RWPE2 (cell line): Measurements from ENCODE around the gene AUH.

ENCODE experiments used
- ATAC-seq: fragments of 200-7000 bp; cut with Tn5 transposase; 3 replicates; pipeline ENCODE4 v1.9.1; 2021; ENCODE audit warnings: low read depth
- DNase-seq: peaks from one replicate; pipeline ENCODE4 v3.0.0-alpha.2; 2020; ENCODE audit warnings: low spot score
- H3K27ac ChIP-seq: fragments of 450-650 bp; 2 replicates; pipeline ENCODE4 v1.5.1; 2017; ENCODE audit warnings: mild to moderate bottlenecking; ENCODE audit not compliant: poor library complexity, severe bottlenecking
- H3K27me3 ChIP-seq: fragments of 250-450 bp; sonication (Bioruptor Pico); 2 replicates; pipeline ENCODE4 v1.5.1; 2021; ENCODE audit warnings: mild to moderate bottlenecking, moderate library complexity; ENCODE audit not compliant: insufficient read depth, poor library complexity, severe bottlenecking
- H3K36me3 ChIP-seq: fragments of 250-450 bp; sonication (Bioruptor Pico); 2 replicates; pipeline ENCODE4 v1.5.1; 2020; ENCODE audit warnings: low read depth, mild to moderate bottlenecking, moderate library complexity
- H3K4me1 ChIP-seq: fragments of 250-450 bp; sonication (Bioruptor Pico); 2 replicates; pipeline ENCODE4 v1.5.1; 2021; ENCODE audit warnings: mild to moderate bottlenecking, moderate library complexity; ENCODE audit not compliant: insufficient read depth, poor library complexity, severe bottlenecking
- H3K4me3 ChIP-seq: fragments of 250-450 bp; sonication (Bioruptor Pico); 2 replicates; pipeline ENCODE4 v1.5.1; 2021; ENCODE audit warnings: mild to moderate bottlenecking, moderate library complexity; ENCODE audit not compliant: severe bottlenecking
- H3K9me3 ChIP-seq: fragments of 250-450 bp; sonication (Bioruptor Pico); 2 replicates; pipeline ENCODE4 v1.5.1; 2021; ENCODE audit warnings: mild to moderate bottlenecking, moderate library complexity; ENCODE audit not compliant: severe bottlenecking
- CTCF ChIP-seq: fragments of 450-650 bp; IDR thresholded peaks from one replicate; pipeline ENCODE4 v1.5.1; 2017; ENCODE audit warnings: mild to moderate bottlenecking, moderate library complexity; ENCODE audit not compliant: poor library complexity, severe bottlenecking

The AUH gene

GRCh38 chr9:91247278-91247677, 114.4 kb downstream of the AUH start:
- no peaks in the 10 kb centered on the region for H3K27me3 ChIP-seq
- TF ChIP-seq CTCF = no peak
- no peak for DNase-seq

GRCh38 chr9:91246846-91247245, 114.9 kb downstream of the AUH start:
- H3K27ac ChIP-seq = no peak overlapping the region
- H3K4me1 ChIP-seq = peaks cover 9% of the 10 kb centered on the region
- no peaks in the 10 kb centered on the region for H3K27me3 ChIP-seq
- no peak overlapping the region for H3K4me3 ChIP-seq
- H3K36me3 ChIP-seq = no peaks in the 10 kb centered on the region; the same call in 1 of the 2 replicates
- ATAC-seq = no peak; the same call in 2 of the 3 replicates
- no peaks in the 10 kb centered on the region for H3K9me3 ChIP-seq
- DNase-seq = no peak
- no peak for TF ChIP-seq CTCF

More at GRCh38 chr9:91247278-91247677, 114.4 kb downstream of the AUH start:
- ATAC-seq = no peak
- peaks cover 9% of the 10 kb centered on the region for H3K4me1 ChIP-seq
- no peak overlapping the region for H3K4me3 ChIP-seq
- no peaks in the 10 kb centered on the region; the same call in 1 of the 2 replicates for H3K36me3 ChIP-seq
- no peak overlapping the region for H3K27ac ChIP-seq
- no peaks in the 10 kb centered on the region for H3K9me3 ChIP-seq

GRCh38 chr9:91245431-91246313, 116.0 kb downstream of the AUH start:
- ATAC-seq (peak; percentile 82), DNase-seq (no peak)

GRCh38 chr9:91243029-91243428, 118.7 kb downstream of the AUH start:
- ATAC-seq = no peak
- Histone ChIP-seq H3K36me3 (no peaks in the 10 kb centered on the region; the same call in 1 of the 2 replicates), H3K4me1 (peaks cover 9% of the 10 kb centered on the region), H3K27me3 (no peaks in the 10 kb centered on the region), H3K27ac (no peak overlapping the region), H3K4me3 (no peak overlapping the region), H3K9me3 (no peaks in the 10 kb centered on the region)
- DNase-seq = no peak
- TF ChIP-seq CTCF = no peak

More at GRCh38 chr9:91245431-91246313, 116.0 kb downstream of the AUH start:
- Histone ChIP-seq H3K9me3 (no peaks in the 10 kb centered on the region), H3K4me3 (no peak overlapping the region), H3K27ac (no peak overlapping the region), H3K4me1 (peaks cover 9% of the 10 kb centered on the region), H3K27me3 (no peaks in the 10 kb centered on the region), H3K36me3 (no peaks in the 10 kb centered on the region; the same call in 1 of the 2 replicates)
- TF ChIP-seq CTCF = no peak

GRCh38 chr9:91241909-91242308, 119.8 kb downstream of the AUH start:
- Histone ChIP-seq H3K9me3 (no peaks in the 10 kb centered on the region), H3K36me3 (no peaks in the 10 kb centered on the region; the same call in 1 of the 2 replicates), H3K27ac (no peak overlapping the region), H3K27me3 (no peaks in the 10 kb centered on the region), H3K4me1 (peaks cover 9% of the 10 kb centered on the region), H3K4me3 (no peak overlapping the region)
- no peak for ATAC-seq
- no peak for TF ChIP-seq CTCF
- no peak for DNase-seq
